HCEC 1CT (cell line): ENCODE measurements around the gene ZC3HAV1.
A peak's percentile ranks its signal among the peaks of the same experiment; 100 is the strongest.
"Not testable (repeated sequence)": the region's sequence is repeated elsewhere in the genome, so short reads cannot be mapped to it uniquely, and the experiment has no call there.

Experiments used
- DNase-seq: peaks from one replicate; pipeline ENCODE4 v3.0.0-alpha.2; 2017

ZC3HAV1 gene

DNA sequence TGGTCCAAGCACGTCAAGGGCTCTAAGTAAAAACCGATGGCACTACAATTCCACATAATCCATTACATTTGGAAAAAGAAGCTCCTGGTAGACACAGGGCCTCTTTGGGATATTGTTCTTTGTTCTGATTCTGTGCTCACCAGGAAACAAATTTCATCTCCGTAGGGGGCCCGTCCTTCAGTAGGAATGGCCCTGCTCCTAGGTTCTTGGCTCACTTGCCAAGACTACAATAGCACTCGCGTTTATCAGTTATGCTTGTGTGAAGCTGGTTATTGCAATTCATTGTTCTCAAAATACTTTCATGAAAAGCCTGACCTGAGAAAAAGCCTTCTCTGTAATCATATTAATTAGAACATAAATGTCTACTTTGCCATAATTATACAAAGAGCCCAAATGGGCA, 63.4 kb downstream of the ZC3HAV1 start:
- no peak for DNase-seq

DNA sequence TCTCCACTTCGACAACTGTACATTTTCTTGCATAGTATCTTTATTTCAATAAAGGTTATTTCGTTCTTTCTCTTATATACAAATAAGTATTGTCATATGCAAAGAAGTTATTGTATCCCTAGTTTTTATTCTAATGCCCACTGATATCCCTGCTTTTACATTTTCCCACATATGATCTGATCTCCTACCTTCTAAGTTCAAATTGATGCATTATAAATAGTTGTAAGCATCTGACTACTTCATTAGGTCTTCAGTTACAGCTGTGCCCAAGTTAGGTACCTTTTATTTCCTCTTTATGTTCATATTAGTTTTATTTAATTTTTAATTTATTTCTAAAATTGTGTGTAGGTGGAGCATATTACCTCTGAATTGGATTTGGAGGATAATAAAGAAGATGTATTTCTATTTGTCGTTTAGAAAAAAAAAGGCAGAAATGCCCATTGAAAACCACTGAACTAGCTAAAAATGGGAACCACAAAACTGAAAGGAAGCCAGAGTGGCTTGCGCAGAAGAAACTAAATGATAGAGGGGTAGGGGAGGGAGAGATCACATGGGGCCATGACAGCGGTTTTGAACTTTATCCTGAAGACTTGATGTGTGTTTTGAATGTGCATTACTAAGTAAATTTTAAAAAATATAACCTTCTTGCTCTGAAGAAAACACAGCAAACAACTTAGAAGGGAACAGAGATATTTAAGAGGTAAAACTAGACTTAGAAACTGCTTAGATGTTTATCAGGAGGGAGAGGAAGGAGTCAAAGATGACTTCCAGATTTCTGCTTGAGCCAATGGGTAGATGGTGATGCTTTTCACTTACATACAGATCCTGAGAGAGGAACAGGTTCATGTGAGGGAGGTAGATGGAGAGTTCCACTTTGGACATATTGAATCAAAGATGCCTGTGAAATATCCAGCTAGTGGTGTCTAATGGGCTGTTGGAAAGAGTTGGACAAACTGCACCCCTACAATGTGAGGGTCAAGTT, 64.4 kb downstream of the ZC3HAV1 start:
- no peak for DNase-seq

DNA sequence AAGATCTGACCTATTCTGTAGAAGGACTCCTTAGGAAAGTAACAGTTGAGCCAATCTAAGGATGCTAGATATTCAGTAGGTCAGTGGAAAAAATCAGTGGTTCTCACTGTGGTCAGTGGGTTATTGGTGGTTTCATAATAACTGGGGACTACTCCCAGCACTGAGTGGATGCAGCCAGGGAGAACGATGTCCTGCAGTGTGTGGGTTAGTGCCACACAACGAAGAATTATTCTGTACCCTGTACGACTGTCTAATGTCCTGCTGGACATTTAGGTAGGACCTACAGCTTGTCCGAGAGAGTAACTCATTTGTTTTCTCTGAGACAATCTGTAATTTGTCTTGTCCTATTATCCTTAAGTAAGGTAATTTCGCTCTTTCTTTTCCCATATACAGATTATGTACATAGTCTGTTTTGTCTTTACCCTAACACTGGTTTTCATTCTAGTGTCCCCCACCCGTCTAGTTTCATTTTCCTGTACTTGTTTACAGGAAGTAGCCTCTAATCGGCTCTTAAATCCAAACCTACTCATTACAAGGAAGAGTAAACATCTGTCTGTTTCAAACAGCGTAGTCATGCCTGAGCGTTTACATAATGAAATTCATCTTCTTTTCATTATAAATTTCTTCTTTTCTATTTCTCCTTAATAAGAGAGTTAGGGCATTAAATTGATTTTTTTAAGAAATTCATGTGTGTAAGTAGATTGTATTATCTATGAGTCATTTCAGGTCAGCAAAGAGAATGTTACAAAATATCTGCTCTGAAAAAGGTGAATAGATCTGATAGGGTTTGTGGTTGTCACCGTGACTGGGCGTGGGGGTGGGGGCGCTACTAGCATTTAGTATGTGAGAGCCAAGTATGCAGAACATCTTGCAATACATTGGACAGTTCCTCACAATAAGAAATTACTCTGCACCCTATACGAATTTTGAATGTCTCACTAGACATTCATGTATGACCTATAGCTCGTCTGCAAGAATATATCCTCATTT, 65.4 kb downstream of the ZC3HAV1 start:
- DNase-seq: no peak

DNA sequence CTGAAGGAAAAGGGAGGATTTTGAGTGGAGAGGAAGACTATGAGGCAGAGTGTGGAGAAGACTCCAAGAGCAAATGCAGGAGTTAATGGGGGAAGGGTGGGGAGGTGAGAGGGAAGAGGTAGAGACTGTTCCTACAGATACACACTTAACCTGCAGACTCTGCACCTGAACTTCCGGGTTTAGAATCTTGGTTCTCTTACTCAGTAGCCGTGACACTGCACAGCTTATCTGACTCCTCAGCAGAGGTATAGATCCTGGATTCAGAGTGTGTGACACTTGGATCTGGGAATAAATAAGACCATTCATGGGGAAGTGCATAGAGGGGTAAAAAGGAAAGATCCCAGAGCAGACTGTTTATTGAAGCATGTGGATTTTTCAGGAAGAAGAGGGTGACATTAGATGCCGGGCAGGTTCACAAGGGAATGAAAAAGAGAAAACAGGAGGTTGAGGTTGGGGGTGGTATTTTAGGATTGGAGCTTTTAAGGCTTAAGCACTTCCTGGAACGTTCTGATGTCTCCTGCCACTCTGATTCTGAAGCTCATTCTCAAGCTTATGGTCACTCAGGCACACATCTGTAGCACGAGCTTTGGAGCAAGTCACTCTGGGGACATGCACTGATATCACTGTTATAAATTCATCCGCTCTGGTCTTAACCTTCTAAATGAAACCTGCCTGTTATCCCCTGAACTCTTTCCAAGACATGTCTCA, 68.0 kb downstream of the ZC3HAV1 start:
- no peak for DNase-seq

DNA sequence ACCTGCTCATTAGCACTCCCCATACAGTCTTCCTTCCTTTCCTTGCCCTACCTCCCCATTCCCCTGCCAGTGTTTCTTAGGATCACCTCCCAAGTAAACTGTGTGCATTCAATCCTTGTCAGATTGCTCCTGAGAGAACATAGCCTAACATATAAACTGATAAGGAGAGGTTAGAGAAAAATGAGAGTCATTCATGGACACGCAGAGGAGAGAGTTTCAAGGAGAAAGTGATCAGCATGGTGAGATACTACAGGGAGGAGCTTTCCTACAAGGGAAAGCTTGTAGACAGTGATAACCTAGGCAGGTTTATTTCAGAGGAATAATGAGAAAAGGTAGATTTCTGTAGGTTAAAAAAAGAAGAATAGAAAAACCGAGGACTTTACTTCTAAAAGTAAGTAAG, 70.8 kb downstream of the ZC3HAV1 start:
- no peak for DNase-seq

DNA sequence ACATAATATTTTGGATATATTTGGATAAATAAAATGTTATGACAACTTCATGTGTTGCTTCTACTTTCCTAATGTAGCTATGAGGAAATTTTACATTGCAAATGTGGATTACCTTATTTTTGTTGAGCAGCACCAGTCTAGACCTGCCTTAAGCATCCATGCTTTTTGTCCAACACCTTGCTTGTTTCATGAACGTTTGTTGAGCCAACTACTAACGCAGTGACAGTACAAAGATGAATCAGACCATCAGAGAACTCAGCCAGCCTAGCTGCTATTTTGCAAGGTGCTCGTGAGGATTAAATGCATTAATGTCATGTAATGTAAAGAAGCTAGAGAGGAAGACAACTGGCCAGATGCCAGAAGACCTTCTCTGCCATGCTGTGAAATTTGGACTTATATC, 72.6 kb downstream of the ZC3HAV1 start:
- no peak for DNase-seq

DNA sequence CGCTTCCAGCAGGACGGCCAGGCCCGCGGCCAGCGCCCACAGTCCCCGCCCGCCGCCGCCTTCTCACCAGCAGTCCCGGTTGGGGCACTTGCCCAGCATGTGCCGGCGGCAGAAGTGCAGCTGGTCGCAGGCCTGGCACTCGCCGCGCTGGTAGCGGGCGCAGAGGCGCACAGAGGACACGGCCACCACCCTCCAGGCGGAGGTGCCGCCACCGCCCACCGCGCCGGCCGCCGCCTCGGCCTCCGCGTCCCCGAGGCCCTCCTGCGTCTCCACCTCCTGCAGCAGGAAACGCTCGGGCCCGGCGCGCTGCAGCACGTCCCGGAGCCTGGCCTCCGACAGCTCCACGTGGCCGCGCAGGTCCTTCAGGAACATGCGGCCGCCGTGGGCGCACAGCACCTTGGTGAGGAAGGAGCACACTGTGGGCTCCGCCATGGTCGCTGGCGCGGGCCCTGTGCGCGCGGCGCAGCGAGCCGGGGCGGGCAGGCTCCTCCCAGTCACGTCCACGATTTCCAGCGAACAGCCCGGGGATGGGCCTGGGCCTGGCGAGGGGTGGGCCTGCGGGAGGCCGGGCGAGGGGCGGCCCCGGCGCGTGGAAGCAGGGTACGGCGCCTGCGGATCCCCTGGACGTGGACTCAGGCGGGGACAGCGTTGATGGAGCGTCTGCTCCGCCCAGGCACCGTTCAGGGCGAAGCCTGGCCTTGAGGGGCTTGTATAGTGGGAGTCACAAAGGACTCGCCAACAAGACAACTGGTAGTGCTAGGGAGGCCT, 73.8 kb downstream of the ZC3HAV1 start, which contains the start of gene ZC3HAV1L:
TSS of gene ZC3HAV1L (minus strand) at position 457 of the 768 bp plus-strand sequence. CDS start at position 432, 25 bp downstream.
- peak; percentile 47 for DNase-seq

DNA sequence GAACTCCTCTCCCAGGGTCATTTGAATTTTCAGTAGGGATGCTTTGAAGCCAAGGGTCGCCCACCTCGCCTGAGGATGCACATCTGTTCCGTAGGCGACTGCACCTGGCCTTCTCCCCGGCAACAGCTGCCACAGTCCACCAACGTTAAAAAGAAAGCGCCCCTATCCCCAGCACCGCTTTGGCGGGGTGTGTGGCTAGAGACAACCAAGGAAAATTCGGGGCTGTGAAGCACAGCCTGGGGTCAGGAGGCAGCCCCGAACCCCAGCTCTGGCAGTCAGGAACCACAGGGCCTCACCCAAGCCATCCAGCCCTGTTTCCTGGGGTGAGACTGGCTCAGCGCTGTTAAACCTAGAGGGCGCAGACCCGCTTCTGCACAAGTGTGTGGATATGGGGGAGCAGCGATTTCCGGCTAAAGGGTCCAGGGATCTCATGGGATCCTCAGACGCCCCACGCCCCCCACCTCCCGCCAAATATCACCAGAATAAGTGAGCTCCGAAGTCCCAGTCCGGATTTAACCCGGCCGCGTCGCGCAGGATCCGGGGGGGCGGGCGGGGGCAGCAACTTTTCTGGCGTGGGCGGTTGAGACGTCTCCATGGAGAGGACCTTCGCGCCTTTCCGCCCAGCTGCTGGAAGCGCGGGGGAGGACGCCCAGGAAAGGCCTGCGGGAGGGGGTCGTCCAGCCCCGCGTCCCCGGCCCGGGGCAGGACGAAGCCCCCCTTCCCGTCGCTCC, 74.5 kb downstream of the ZC3HAV1 start:
- peak; percentile 56 for DNase-seq

DNA sequence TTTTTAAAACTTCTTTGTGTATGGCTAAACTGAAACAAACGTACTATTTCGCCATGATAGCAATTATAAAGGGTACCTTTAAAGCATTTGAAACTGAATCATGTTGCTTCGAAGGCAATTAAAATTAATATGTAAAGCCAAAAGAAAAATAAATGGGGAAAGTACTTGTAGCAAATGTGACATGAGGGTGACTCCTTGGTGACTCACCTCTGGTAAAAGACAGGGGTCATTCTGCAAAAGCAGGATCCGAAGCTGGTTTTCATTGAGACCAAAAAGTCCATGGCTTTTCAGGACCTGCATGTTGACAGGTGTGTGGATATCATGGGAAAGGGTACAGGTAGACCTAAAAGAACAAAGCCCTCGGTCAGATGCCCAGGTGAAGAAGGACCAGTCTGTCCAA, 75.2 kb downstream of the ZC3HAV1 start:
- DNase-seq: peak; percentile 41

DNA sequence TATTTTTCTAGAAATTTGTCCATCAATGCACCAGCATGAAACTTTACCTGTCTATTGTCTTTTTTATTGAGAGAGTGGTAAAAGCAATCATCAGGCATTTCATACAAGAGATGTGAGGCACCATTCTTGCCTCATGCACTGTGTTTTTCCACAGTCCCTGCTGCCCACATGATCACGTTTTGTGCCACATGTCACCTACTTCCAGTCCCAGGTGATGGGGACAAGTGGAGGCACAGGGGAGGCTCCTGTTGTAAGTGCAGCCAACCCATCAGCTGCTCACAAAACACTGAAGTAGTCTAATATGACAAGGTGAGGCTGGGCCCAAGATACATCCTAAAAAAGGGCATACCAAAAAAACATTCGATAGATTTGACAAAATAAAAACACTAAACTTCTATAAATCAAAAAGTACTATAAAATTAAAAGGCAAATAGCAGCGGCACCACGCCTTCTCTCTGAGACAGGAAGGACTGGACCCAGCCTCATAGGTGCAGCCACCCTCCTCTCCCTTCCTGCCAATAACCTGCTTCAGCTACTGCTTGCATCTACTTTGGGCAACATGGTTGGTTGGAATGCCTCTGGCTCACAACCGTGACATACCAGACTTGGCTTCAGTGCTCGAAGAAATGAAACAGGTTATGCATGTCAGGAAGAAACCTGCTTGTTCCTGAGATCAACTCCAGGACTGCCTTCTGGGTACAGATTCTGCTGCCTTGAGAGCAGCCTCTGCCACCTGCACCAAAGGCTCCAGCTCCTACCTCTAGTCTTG, 76.0 kb downstream of the ZC3HAV1 start:
- no peak for DNase-seq

DNA sequence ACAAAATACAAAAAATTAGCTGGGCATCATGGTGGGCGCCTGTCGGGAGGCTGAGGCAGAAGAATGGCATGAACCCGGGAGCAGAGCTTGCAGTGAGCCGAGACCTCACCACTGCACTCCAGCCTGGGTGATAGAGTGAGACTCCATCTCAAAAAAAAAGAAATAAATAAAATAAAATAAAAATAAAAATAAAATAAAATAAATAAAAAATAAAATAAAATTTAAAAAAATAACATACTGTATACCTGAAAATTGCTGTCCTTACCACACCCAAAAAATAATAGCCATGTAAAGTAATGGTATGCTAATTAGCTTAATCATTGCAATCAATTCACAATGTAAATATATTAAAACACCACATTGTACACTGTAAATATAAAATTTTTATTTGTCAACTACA, 77.0 kb downstream of the ZC3HAV1 start:
- no peak for DNase-seq

DNA sequence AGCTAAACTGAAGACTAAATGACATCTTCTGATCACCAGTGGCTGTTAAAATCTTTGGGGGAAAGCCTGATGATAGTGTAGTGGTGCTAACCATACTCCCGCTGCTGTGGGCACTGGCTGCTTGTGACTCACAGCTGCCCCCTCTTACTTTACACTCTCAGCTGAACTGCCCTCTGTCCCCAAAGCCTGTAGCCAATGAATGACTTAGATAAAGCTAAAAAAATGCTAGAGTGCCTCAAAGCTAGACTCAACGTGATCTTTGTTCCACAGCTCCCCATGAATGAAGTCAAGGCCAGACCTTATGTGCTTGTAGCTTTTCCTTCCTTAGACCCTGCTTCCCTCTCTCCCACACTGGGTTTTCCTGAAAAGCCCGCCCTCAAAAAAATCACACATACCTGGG, 80.2 kb downstream of the ZC3HAV1 start:
- no peak for DNase-seq

DNA sequence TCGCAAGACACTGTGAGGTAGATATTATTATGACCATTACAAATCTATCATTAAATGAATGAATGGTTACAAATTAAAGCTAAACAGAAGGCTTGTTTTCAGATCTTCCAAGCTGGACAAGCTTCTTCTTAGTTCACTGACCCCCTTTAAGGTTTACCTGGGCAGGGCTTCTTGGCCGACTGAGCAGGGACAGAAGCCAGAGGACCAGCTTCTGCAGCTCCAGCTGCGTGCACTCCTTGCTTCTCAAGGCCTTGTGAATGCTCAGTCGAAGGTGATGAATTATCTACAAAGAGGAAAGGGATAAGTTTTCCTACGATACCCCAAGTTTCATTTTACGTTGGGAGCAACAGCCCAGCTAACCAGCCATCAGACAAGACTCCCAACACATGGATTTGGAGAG, 83.0 kb downstream of the ZC3HAV1 start:
- DNase-seq: no peak

DNA sequence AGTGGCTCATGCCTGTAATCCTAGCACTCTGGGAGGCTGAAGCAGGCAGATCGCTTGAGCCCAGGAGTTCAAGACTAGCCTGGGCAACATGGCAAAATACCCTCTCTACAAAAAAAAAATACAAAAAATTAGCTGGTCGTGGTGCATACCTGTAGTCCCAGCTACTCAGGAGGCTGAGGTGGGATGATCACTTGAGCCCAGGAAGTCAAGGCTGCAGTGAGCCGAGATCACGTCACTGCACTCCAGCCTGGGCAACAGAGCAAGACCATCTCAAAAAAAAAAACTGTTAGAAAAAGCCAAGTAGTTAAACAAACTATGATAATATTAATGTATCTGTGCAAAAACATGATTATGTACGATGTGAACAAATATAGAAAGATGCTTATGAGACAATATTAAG, 83.7 kb downstream of the ZC3HAV1 start:
- not testable (repeated sequence) for DNase-seq

DNA sequence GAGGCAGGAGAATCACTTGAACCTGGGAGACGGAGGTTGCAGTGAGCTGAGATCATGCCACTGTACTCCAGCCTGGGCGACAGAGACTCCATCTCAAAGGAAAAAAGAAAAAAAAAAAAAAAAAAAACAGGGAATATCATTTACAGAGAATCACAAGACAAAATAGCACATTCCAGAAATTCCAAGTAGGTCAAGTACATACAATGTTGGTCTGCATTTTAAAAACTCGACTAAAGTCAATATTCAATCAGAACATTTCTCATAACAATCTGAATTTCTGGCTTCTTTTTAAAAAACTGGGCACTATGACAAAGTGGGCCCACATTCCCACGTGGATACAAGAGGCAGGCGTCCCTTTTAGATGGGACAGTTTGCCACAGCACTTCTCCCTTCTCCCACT, 86.4 kb downstream of the ZC3HAV1 start:
- DNase-seq: no peak

DNA sequence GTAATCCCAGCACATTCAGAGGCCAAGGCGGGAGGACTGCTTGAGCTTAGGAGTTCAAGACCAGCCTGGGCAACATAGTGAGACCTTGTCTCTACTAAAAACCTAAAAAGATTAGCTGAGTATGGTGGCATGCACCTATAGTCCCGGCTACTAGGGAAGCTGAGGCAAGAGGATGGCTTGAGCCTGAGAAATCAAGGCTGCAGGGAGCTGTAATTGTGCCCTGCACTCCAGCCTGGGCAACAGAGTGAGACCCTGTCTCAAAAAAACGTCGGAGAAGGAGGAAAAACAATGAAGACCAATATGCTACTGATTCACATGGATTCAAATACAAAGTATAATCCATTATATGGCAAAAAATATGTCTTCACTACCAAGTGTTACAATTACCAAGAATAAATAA, 87.2 kb downstream of the ZC3HAV1 start:
- no peak for DNase-seq

DNA sequence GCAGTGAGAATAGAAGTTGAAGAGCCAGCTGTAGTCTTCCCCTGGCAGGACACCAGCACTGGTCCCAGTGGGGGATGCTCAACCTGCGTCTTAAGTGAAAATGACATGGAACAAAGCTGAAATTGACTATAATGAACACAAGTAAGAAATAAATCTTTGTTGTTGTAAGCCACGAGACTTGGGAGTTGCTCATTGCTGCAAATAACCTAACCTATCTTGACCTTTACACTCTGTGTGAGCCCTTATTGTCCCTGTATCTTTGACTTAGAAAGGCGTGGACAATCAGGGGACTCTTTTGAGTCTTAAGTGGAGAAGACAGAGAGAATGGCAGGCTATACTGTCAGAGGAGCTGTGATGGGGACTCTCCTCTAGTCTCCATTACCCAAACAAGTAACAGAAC, 90.6 kb downstream of the ZC3HAV1 start:
- no peak for DNase-seq

DNA sequence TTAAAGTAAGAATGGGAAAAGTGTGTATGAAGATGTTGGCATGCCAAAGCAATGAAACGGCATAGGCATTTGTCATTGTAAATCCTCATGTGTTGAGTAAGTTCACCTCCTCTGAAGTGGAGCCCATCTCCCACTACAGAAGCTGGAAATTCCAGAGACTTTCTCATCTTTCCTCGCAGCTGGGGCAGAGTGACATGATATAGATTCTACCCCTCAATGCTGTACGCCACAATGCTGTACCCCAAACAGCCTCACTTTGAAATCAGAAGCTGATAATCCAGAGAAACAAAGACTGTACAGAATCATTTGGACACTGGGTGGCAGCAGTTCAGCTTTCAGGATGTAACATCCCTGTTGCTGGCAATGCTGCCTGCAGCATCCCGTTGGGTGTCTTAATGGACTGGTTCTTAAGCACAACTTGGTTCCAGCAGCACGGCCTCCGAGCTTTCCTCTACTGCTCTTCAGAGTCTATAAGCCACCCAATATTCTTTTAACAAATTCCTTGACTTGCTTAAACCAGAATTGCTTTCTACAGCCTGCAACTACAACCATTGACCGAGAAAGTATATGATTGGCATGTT, 92.5 kb downstream of the ZC3HAV1 start:
- DNase-seq: peak; percentile 60

DNA sequence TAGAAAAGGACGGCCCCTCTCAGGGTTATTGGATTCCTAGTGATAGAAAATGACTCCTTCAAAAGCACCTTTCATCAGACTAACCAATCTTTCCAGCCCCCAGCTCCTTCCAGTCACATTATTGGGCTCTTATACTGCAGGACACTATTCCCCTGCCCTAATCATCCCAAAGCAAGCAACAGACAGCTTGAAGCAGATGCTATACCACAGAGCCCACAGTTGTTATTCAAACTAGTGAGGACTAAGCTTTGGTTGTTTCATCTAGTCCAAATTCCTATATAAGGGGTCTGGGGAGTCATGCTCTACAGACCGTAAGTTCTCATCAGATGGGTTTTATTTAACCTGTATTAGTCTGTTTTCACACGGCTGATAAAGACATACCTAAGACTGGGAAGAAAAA, 98.1 kb downstream of the ZC3HAV1 start:
- DNase-seq: no peak
